Measurements from ENCODE around the gene CTU2.
A peak's percentile ranks its signal among the peaks of the same experiment; 100 is the strongest.

CTU2 gene

DNA sequence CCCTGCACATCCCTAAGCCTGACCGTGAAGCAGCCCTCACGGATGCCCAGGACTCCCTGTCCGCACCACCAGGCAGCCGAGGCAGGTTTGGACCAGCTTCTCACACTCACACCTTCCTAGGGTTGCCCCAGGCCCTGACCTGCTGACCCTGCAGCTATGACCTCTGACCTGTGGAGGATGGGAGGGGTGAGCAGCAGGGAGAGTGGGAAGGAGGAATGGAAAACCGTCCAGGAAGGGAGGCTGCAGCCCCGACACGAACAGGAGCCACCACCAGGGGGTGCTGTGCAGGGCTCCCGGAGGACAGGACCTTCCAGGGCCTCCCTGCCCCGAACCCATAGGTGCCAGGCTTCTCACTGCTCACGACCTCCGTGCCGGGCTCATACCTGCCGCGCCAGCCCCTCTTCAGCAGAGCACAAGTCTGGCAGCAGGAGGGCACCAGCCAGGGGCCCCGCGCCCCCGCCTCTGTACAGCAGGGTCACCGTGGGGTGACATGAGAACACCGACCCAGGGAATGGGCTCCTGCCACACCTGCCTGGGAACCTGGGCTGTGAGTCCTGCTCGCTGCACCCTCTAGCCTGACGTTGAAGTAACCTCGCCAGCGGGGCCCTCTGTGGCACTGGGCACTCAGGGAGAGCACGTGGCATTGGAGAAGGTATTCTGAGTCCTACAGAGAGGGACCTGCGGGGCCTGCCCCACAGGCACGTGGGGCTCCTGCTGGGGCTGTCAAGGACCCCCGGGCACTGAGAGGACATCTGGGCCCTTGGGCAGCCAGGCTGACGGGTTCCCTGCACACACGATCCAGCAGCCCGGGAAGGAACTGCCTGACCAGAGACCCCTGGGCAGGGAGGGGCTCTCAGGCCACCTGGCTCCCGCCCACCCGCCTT is 37.6 kb downstream of the CTU2 start:
- peak; percentile 99 for DNase-seq (ENCODE audit: low spot score)

DNA sequence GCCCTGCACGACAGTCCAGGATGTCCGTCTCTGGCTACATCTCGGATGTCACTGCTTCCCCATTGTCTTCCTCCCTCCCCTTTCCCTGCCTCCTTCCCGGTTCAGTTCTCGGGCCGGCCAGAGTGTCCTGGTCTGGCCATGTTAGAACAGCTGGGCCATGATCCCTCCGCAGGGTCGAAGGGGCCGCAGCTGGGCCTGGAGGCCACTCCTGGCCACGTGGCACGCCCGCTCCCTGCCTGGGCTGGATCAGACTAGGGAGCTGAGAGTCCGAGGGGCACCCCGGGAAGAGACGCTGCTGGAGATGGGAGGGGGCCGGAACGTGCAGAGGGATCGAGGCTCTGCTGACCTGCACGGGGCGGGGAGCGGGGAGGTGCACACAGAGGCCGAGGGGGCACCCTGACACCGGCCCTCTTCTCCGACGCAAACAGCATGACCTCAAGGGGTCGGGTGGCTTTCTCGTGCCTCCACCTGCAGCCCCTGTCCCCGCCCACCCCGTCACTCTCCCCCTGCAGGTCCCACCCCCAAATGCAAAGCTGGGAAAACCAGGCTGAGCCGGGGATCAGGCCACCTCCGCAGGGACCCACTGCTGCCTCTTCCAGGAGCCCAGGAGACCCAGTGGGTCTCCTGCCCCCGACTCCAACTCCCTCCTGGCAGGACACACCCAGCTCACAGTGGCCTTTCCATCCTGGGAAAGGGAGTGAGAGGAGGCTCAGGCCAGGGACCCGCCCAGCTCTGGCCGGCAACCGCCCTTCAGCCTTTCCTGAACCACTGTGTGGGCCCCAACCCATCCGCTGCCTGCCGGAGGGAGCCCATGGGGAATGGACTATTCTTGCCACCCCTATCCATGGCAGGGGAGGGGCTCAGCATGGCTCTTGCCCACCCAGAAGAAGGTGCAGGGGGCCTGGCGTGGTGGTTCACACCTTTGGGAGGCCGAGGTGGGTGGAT is 38.5 kb downstream of the CTU2 start:
- DNase-seq (ENCODE audit: low spot score): no peak

DNA sequence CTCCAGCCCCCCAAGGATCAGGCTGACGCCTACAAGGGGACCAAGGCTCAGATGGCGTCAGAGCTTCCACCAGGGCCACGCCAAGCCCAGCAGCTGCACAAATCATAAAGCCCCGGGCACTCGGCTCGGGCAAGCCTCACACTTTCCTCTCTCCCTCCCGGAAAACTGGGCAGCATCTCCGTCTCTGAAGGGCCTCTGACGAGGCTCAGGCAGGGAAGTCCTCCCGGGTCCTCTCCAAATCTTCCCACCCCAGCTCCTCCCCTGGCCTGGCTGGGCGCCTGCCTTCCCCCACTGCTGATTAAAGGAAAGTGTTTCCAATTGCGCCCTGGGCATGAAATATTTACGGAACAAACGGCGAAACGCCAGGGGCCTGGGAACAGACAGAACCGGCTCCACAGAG is 40.2 kb downstream of the CTU2 start:
- no peak for DNase-seq (ENCODE audit: low spot score)

- peak; percentile 97 for DNase-seq (ENCODE audit: low spot score)
Observed at GRCh38 chr16:88747588-88748301, 41.4 kb downstream of the CTU2 start.

DNA sequence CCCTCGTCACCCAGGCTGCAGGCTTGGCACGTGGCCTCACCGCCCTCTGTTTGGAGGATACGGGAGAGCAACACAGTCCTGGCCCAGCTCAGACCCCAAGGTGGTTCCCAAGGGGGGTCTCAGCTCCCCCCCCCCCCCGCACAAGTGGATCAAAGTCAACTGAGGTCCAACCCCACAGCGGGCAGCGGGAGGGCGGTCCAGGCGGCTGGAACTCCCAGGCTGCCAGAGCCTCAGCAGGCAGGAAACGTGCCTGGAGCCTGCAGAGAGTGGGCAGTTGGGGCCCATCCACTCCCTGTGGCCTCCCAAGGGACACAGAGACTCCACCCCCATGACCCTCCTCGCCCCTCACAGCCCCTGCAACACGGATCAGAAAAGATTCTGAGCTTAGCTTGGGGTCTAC is 42.1 kb downstream of the CTU2 start:
- no peak for DNase-seq (ENCODE audit: low spot score)

- no peak for DNase-seq (ENCODE audit: low spot score)
Observed at GRCh38 chr16:88749358-88749757, 43.1 kb downstream of the CTU2 start.

DNA sequence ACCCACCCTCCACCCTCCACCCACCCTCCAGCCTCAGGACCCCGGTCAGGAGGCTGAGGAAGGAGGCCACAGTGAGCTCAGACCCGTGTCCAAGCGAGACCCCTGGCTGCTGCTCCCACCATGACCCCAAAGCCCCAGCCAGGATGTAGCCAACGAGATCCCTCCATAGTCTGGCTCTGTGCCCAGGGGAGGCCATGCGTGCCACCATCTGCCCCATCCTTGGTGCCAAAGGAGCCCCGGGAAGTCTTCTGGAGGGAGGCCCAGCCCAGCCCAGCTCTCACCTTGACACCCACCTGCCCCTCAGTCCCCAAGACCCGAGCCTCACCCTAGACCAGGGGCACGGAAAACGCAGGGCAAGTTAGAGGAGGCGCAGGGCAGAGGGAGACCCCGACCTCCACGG is 44.6 kb downstream of the CTU2 start:
- DNase-seq (ENCODE audit: low spot score): no peak

DNA sequence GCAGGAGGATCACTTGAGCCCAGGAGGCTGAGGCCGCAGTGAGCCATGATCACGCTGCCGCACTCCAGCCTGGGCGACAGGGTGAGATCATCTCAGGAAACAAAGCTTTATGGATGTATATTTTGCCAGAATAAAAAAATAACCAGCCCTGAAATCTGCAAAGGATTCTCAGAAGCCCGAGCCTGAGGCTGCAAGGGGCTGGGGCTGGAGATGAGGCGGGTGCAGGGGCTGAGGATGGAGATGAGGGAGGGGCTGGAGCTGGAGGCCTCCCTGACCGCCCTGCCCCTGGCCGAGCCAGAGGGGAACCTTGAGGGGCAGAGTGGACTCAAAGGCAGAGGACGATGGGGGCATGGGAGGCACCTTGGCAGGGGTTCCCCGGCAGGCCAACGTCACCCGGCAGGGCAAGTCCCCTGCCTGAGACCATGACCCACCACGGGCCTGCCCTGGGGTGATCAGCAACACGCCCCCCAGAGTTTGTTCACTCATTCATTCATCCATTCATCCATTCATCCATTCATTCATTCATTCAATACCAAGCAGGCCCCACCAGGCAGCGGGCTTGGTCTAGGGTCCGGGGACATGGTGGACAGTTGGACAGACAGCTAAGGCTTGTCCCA is 46.2 kb downstream of the CTU2 start:
- DNase-seq (ENCODE audit: low spot score): no peak

GRCh38 chr16:88753191-88753590 is 46.9 kb downstream of the CTU2 start:
- DNase-seq (ENCODE audit: low spot score): no peak

DNA sequence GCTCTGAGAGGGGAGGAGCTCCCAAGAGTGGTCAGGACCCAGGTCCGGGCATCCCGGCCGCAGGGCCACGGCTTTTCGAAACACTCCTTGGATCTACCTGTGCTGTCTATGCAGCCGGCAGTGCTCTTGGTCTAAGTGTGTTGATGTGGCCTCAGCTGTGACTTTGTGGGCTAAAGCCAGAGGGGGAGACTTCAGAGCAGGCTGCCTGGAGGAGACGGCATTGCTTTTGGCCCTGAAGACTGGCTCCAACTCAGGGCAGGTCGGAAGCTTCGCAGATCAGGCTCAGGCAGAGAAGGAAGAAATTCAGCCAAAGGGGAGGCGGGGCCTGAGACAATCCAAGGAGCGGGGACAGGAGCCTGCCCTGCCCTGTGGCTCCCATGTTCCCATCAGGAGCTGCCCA is 47.3 kb downstream of the CTU2 start:
- DNase-seq (ENCODE audit: low spot score): no peak

GRCh38 chr16:88754109-88754911 is 48.0 kb downstream of the CTU2 start:
- no peak for DNase-seq (ENCODE audit: low spot score)

DNA sequence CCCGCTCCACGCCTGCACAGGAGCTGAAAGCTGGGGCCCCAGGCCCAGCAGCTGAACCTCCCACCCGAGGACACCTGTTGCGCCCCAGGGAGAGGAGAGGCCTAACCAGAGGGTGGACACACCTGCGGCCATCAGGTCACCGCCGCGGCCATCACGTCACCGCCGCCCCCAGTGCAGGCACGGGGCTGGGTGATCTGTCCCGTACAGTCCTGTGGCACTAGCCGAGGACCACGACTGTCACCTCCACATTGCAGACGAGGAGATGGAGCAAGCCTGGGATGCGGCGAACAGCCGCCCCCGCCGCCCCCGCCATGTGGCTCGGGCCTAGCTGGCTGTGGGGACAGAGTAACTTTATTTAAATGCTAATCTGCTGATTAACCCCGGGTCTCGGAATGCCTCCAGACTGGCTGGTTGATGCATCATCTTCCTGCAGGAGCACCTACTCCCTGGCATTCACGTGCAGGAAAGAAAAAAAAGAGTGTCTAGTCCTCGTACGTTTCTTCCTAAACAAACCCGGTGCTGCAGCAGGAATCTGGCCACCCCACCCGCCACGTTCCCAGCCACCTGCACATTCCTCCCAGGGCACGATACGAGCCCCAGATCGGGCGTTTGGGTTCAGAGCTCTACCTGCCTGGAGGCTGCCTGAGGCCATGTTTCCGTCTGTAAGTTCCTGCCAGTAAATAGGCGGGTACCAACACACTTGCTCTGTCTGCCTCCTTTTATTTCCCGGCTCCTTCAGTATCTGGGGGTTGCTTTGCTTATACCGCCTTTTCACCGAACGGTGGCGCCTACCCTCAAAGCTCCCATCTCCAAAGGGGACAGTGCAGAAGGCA is 48.8 kb downstream of the CTU2 start:
- peak; percentile 92 for DNase-seq (ENCODE audit: low spot score)

DNA sequence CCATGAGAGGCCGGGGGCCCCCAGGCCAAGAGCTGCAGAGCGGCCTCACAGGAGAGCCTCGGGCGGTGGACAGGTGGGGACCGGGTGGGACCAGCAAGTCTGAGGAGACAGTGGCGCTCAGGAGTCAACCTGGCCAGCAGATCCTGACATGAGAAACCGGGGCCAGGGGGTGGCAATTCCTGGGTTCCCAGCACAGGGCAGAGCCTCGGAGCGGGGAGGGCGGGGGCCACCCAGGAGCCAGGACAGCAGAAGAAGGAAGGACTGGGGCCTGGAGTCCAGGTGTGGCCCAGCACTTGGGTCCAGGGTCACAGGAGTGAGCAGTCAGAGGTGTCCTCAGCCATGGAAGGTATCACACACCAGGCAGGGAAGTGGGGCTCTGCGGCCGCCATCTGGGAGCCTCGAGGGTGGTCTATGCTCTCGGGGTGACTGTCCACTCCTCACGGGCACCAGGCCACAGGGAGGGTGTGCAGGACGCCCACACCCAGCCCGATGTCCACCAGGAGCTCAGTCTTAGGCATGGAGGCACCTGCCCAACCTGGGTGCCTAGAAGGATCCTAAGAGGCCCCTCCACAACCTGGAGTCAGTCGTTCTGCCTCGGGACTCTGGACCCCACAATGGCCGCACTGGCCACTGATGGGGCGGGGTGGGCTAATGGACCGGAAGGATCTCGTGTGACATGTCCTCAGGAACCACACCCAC is 49.6 kb downstream of the CTU2 start:
- DNase-seq (ENCODE audit: low spot score): no peak

- DNase-seq (ENCODE audit: low spot score): no peak
Observed at GRCh38 chr16:88758227-88758943, 52.1 kb downstream of the CTU2 start.

DNA sequence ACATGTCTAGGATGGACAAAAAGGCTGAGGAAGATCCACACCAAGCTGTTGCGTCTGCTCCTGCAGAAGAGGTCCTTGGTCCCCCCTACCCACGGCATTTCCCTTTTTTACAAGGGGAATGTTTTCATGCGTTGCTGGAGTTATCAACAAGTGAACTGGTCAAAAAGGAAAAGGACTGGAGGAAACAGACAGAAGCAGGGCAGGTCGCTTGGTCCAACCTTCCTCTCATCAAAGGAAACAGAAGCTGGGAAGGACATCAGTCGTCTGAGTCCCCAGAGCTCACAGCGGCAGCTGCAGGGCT is 52.6 kb downstream of the CTU2 start:
- DNase-seq (ENCODE audit: low spot score): no peak

GRCh38 chr16:88759245-88759975 is 53.1 kb downstream of the CTU2 start:
- no peak for DNase-seq (ENCODE audit: low spot score)

DNA sequence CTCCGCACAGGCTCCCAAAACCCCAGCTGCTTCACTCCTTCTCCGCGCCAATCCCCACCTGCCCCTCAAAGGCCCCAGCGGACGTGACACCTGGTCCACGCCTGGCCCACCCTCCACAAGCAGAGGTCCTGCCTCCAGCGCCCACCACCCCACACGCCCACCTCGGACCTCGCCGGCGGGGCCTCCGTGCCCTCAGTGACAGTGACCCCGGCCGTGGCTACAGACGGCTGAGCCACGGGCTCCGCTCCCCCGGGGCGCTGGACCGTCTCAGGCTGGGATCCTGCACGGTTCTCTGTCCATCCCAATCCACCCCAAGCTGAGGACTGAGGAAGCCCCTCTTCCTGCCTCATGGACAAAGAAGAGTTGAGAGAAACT is 53.7 kb downstream of the CTU2 start:
- no peak for DNase-seq (ENCODE audit: low spot score)

DNA sequence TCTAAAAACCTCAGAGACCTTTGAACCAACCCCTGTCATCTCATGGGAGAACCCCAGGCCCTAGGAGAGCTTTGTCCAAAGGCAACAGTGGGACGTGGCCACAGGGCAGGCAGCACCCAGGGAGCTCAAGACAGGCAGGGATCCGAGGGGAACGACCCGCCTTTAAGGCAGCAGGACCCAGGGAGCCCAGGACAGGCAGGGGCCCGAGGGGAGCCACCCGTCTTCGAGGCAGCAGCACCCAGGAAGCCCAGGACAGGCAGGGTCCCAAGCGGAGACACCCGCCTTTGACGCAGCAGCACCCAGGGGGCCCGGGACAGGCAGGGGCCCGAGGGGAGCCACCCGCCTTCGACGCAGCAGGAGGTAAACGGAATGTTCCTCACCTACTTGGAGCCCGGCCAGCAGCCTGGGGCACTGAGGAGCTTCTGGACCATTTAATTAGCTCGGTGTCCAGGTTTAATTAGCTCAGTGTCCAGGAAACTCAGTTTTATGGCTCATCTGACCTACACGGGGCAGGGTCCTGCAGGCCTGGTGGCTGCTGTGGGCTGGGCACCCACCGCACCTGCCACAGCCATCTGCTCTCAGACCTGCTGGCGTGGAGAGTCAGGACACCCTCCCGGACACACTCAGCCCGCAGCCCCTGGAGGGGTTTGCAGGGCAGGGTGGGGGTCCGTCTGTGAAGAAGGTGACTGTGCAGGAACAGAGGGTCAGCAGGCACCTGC is 54.3 kb downstream of the CTU2 start:
- DNase-seq (ENCODE audit: low spot score): no peak
